Measurements from ENCODE around the gene DLG2.

- TF ChIP-seq CTCF (IDR thresholded peaks at IDR 0.05; ENCODE audit: low read length) (no peak), EZH2 (IDR thresholded peaks at IDR 0.05; ENCODE audit: borderline replicate concordance, low read length) (no peak)
Observed at GRCh38 chr11:84829162-84829561, 798.0 kb downstream of the DLG2 start.

Measured in OCI-LY1 (cell line).